LNCaP clone FGC (cell line): ENCODE data around the gene RALGAPA2.

Experiments used
- DNase-seq: peaks from one replicate; pipeline ENCODE4 v3.0.0-alpha.2; 2011; ENCODE audit warnings: low read depth
- H3K4me3 ChIP-seq: 2 replicates; pipeline ENCODE4 v1.5.1; 2011; ENCODE audit warnings: mild to moderate bottlenecking, low read depth, low read length, control low read depth
- CTCF ChIP-seq: IDR thresholded peaks from 2 replicates; pipeline ENCODE4 v1.5.1; 2012; ENCODE audit warnings: mild to moderate bottlenecking; ENCODE audit not compliant: control insufficient read depth, insufficient read depth; ENCODE audit errors: extremely low read depth

RALGAPA2 gene

GRCh38 chr20:20614391-20614790, 98.1 kb downstream of the RALGAPA2 start:
- H3K4me3 ChIP-seq, result no peak overlapping the region
- no peak for TF ChIP-seq CTCF
- DNase-seq, result peak; percentile 79

GRCh38 chr20:20612251-20612650, 100.2 kb downstream of the RALGAPA2 start:
- DNase-seq, result peak; percentile 50
- no peak overlapping the region for H3K4me3 ChIP-seq
- no peak for TF ChIP-seq CTCF

GRCh38 chr20:20611167-20611566, 101.3 kb downstream of the RALGAPA2 start:
- no peak for TF ChIP-seq CTCF
- DNase-seq, result peak; percentile 52
- H3K4me3 ChIP-seq, result no peak overlapping the region

GRCh38 chr20:20609522-20609921, 102.9 kb downstream of the RALGAPA2 start:
- TF ChIP-seq CTCF, result no peak
- DNase-seq, result no peak
- H3K4me3 ChIP-seq, result no peak overlapping the region

GRCh38 chr20:20608641-20609040, 103.8 kb downstream of the RALGAPA2 start:
- no peak overlapping the region for H3K4me3 ChIP-seq
- TF ChIP-seq CTCF, result no peak
- DNase-seq, result no peak

- TF ChIP-seq CTCF, result no peak
- H3K4me3 ChIP-seq, result no peak overlapping the region
- no peak for DNase-seq
Measured at GRCh38 chr20:20608041-20608440, 104.4 kb downstream of the RALGAPA2 start.

- TF ChIP-seq CTCF, result no peak
- DNase-seq, result no peak
- H3K4me3 ChIP-seq, result no peak overlapping the region
Measured at GRCh38 chr20:20606881-20607280, 105.6 kb downstream of the RALGAPA2 start.
